ENCODE measurements around the gene TRABD2A.

TRABD2A gene

DNA sequence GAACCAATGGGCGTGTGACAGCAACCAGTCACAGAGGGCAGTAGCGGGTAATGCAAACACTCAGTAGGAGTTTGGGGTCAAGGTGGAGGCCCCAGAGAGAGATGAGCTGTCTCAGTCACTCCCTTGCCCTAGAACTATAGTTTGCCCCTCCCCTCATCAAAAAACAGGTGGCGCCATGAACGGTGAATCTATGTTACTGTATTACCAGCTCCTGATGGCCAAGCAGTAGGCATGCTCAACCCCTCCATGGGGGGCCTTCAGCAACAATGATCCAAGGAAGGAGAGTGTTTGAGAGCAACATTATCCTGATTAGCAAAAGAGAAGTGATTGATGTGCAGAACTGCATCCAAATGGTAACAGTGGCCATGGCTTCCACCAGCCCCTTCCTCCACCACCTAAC lies 30.4 kb downstream of the TRABD2A start:
- DNase-seq (ENCODE audit: low read depth in 2 of 2), result no peak

GRCh38 chr2:84849271-84849952 lies 31.5 kb downstream of the TRABD2A start:
- DNase-seq (ENCODE audit: low read depth in 2 of 2), result peak in 1 of 2 donors; percentile 43

DNA sequence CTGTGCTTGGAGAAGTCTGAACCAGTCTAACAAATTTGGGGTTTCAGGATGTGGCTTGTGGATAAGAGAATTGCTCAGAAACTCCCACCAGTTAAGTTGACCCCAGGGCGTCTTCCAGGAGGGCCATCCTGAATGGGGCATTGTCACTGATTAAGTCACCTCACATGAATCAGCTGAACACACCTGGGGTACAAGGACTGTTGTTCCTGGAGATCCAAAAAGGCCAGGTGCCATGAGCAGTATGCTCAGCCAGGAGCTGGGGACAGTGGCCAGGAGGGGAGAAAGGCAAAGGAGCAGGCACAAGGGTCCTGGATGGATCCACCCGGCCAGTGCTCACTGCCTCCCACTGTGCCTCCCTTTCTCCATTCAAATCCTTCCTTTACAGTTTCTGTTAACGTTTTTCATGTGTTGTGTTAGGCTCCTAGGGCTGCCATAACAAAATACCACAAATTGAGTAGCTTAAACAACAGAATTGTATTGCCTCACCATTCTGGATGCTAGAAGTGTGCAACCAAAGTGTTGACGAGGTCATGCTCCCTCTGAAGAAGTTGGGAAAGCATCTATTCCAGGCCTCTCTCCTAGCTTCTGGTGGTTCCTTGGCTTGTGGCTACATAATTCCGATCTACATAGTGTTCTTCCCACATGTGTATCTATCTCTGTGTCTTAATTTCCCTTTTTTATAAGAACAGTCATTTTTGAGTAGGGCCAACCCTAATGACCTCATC lies 33.4 kb downstream of the TRABD2A start:
- DNase-seq (ENCODE audit: low read depth in 2 of 2), result no peak

DNA sequence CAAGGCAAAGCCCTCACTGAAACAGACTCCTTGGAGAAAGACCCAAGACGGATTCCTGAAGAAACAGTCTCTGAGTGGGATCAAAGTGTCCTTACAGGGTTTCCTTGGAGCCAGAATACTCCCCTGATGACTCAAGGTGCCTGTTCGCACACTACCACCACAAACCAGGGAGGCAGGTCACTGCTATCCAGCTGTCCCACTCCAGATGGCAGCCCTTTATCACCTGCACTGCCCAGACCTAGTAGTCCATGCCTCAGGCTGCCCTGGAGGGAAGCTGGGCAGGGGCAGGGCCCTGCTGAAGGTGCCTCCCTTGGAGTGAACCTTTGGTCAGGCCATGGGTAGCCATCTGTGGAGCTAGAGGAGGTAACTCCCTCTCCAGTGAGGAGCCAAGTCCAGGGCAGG lies 34.1 kb downstream of the TRABD2A start:
- no peak for DNase-seq (ENCODE audit: low read depth in 2 of 2)

- DNase-seq (ENCODE audit: low read depth in 2 of 2), result peak in 1 of 2 donors; percentile 48
Measured at GRCh38 chr2:84846041-84846663, 34.7 kb downstream of the TRABD2A start.

GRCh38 chr2:84844141-84844540 lies 36.7 kb downstream of the TRABD2A start:
- DNase-seq (ENCODE audit: low read depth in 2 of 2), result no peak

DNA sequence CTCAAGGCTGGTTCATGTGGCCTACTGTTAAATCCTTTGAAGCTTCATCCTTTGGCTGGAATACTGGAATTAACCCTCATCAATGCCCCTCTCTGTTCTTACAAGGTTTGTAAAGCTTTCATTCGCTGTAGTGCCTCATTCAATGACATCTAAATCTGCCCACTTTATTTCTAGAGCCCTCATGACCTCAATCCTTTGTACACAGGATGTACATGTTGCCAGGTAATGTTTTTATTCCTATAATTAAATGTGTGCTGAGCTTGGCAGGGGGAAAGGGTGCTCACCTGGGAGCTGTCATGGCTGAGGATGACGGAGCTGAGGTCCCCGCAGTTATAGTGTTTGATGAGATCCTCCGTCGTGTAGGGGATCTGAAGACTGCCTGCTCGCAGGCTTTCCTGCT lies 39.3 kb downstream of the TRABD2A start:
- no peak for DNase-seq (ENCODE audit: low read depth in 2 of 2)

GRCh38 chr2:84840306-84840705 lies 40.6 kb downstream of the TRABD2A start:
- no peak for DNase-seq (ENCODE audit: low read depth in 2 of 2)

DNA sequence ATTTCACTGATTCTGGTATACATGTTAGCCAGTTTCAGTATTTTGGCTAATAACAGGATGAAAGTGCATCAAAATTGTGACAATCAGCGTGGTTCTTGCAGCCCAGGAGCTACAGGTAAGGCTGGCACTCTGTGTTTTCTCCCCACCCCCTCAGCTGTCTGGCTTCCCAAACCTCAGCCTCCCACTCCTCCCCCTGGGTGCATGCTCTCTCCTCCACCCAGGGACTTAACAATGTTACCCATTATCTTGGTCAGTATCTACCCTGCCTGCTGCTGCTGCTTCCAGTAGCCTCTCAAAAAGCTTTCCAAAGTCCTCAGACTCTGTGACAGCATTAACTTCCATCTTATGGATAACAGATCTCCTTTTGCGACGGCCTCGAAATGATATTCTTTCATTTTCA lies 41.0 kb downstream of the TRABD2A start:
- peak in 1 of 2 donors; percentile 27 for DNase-seq (ENCODE audit: low read depth in 2 of 2)

- DNase-seq (ENCODE audit: low read depth in 2 of 2), result no peak
Measured at GRCh38 chr2:84838434-84839145, 42.3 kb downstream of the TRABD2A start.

- no peak for DNase-seq (ENCODE audit: low read depth in 2 of 2)
Measured at GRCh38 chr2:84836215-84836614, 44.7 kb downstream of the TRABD2A start.

DNA sequence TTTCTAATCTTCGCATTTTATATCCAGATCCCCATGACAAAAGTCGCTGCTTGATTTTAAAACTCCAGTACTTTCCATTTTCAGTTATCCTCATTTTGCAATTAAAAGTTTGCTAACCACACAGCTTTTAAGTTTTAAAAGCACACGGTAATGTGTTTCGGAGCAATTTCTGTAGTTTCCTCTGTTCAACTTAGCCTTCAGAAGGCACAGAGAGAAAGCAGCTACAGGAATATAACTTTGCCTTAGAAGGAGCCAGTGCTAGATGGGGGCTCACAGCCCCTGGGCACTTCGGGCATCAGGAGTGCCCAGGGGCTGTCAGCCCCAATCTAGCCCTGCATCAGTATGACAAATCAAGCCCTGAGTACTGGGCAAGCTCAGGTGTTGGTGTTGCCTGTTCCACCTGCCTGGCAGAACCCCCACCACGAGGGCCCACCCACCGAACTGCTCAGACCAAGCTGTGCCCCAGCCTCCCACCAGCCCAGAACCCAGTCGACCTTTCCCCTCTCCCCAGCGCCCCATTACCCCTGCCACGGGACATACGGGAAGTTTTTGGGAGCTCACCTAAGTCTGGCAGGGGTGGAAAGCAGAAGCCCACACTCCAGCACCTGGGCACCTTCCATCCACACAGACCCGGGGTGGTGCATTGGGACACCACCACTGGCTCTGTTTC lies 47.3 kb downstream of the TRABD2A start:
- no peak for DNase-seq (ENCODE audit: low read depth in 2 of 2)

- DNase-seq (ENCODE audit: low read depth in 2 of 2), result no peak
Measured at GRCh38 chr2:84832772-84833461, 48.0 kb downstream of the TRABD2A start.

- no peak for DNase-seq (ENCODE audit: low read depth in 2 of 2)
Measured at GRCh38 chr2:84830758-84831500, 50.0 kb downstream of the TRABD2A start.

DNA sequence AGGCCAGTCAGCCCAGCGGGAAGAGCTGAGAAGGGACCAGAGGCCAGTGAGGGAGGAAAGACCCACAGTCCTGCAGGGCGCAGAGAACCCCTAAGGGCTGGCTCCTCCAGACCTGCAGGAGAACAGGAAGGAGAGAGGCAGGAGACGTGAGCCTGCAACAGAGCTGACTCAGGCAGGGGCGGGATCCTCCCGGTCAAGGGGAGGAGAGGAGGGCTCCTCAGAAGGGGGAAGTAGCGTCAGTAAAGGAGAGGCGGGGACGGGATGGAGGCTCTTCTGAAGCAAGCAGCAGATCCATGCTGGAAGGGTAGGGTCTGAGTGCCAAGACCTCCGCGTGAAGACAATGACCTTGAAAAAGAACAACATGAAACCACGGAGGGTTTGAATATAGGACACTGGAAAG lies 50.8 kb downstream of the TRABD2A start:
- no peak for DNase-seq (ENCODE audit: low read depth in 2 of 2)

- no peak for DNase-seq (ENCODE audit: low read depth in 2 of 2)
Measured at GRCh38 chr2:84829693-84830092, 51.2 kb downstream of the TRABD2A start.

- DNase-seq (ENCODE audit: low read depth in 2 of 2), result no peak
Measured at GRCh38 chr2:84827978-84828575, 52.8 kb downstream of the TRABD2A start.

GRCh38 chr2:84823788-84824187 lies 57.1 kb downstream of the TRABD2A start:
- DNase-seq (ENCODE audit: low read depth in 2 of 2), result no peak

DNA sequence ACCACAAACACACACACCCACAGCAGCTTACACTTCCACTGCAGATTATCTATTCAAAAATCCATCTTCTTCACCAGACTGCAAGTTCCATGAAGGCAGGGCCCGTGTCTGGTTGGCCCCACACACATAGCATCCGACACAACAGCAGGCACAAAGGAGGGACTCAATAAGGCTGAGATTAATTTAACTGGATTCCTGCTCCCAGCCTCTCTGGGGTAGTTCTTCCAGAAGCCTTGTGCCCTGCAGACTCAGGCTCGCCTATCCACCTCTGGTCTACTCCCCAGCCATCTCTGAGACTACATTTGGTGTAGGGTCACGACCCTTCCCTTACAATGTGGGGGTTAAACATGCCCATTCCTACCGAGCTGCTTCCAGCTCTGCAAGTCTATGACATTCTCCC lies 57.7 kb downstream of the TRABD2A start:
- no peak for DNase-seq (ENCODE audit: low read depth in 2 of 2)

- DNase-seq (ENCODE audit: low read depth in 2 of 2), result no peak
Measured at GRCh38 chr2:84821806-84822205, 59.1 kb downstream of the TRABD2A start.

Data from stimulated activated CD4-positive, alpha-beta T cell treated with anti-CD3 and anti-CD28 coated beads, Interleukin-1b, Interleukin-23, amount 100 ng/mL, for 4 hours (primary cell).